Endometrium (tissue), 2 donors: ENCODE data around the gene SYMPK.

Experiments used
- FAIRE-seq: peaks from 2 replicates; lab custom pipeline; 2012; peaks lifted over from hg19 to GRCh38; lab: Jason Lieb, UNC
- donor health status: control.
- donor health status: control.

SYMPK gene

GRCh38 chr19:45781214-45782161 lies 81.5 kb downstream of the SYMPK start:
- no peak for FAIRE-seq

GRCh38 chr19:45780448-45781213 lies 82.3 kb downstream of the SYMPK start:
- FAIRE-seq = no peak

GRCh38 chr19:45780146-45780447 lies 82.8 kb downstream of the SYMPK start:
- no peak for FAIRE-seq

GRCh38 chr19:45779231-45780145 lies 83.5 kb downstream of the SYMPK start:
- no peak for FAIRE-seq

GRCh38 chr19:45778010-45778661 lies 84.8 kb downstream of the SYMPK start:
- FAIRE-seq = no peak

- no peak for FAIRE-seq
Measured at GRCh38 chr19:45777395-45777961, 85.5 kb downstream of the SYMPK start.

- FAIRE-seq = no peak
Measured at GRCh38 chr19:45774765-45775164, 88.2 kb downstream of the SYMPK start.

GRCh38 chr19:45773384-45773783 lies 89.6 kb downstream of the SYMPK start:
- FAIRE-seq = no peak

- FAIRE-seq = no peak
Measured at GRCh38 chr19:45772912-45773311, 90.0 kb downstream of the SYMPK start.

- FAIRE-seq = no peak
Measured at GRCh38 chr19:45772130-45772840, 90.7 kb downstream of the SYMPK start.

- FAIRE-seq = no peak
Measured at GRCh38 chr19:45771311-45771933, 91.5 kb downstream of the SYMPK start.

- peak; percentile 96 for FAIRE-seq
Measured at GRCh38 chr19:45770192-45771101, 92.5 kb downstream of the SYMPK start.

- no peak for FAIRE-seq
Measured at GRCh38 chr19:45769821-45770191, 93.1 kb downstream of the SYMPK start.

- peak; percentile 92 for FAIRE-seq
Measured at GRCh38 chr19:45768984-45769782, 93.8 kb downstream of the SYMPK start, which contains the start of gene SIX5. SIX5 (minus strand) TSS chr19:45769252; CDS start chr19:45768844, 408 bp downstream.

- FAIRE-seq = no peak
Measured at GRCh38 chr19:45768655-45768983, 94.3 kb downstream of the SYMPK start.

- no peak for FAIRE-seq
Measured at GRCh38 chr19:45767881-45768654, 94.9 kb downstream of the SYMPK start.

- no peak for FAIRE-seq
Measured at GRCh38 chr19:45767410-45767880, 95.5 kb downstream of the SYMPK start.
